Measurements from ENCODE around the gene TESPA1. TPM values are rescaled to one million over a fixed set of nuclear protein-coding genes. Genes with fewer than 3 reads are reported as not detected.

TESPA1 gene
- total RNA-seq, 6 experiments from 2014 or later, result not detected

- DNase-seq, result no peak
- H3K9me3 Mint-ChIP-seq, result no peaks in the 10 kb centered on the region
- TF ChIP-seq, protein P1, sequence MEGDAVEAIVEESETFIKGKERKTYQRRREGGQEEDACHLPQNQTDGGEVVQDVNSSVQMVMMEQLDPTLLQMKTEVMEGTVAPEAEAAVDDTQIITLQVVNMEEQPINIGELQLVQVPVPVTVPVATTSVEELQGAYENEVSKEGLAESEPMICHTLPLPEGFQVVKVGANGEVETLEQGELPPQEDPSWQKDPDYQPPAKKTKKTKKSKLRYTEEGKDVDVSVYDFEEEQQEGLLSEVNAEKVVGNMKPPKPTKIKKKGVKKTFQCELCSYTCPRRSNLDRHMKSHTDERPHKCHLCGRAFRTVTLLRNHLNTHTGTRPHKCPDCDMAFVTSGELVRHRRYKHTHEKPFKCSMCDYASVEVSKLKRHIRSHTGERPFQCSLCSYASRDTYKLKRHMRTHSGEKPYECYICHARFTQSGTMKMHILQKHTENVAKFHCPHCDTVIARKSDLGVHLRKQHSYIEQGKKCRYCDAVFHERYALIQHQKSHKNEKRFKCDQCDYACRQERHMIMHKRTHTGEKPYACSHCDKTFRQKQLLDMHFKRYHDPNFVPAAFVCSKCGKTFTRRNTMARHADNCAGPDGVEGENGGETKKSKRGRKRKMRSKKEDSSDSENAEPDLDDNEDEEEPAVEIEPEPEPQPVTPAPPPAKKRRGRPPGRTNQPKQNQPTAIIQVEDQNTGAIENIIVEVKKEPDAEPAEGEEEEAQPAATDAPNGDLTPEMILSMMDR (IDR thresholded peaks at IDR 0.05), result no peak
- H3K27ac Mint-ChIP-seq, result no peak overlapping the region
- H3K4me1 Mint-ChIP-seq (ENCODE audit: low read depth), result peaks cover 6% of the 10 kb centered on the region; the same call in 1 of the 2 replicates
- no peak overlapping the region for H3K4me3 Mint-ChIP-seq
- peaks cover 8% of the 10 kb centered on the region; the same call in 1 of the 2 replicates for H3K27me3 Mint-ChIP-seq (ENCODE audit: insufficient read depth)
- H3K36me3 Mint-ChIP-seq (ENCODE audit: low read depth), result no peaks in the 10 kb centered on the region
Observed at GRCh38 chr12:54941659-54942058, 42.9 kb downstream of the TESPA1 start.

DNA sequence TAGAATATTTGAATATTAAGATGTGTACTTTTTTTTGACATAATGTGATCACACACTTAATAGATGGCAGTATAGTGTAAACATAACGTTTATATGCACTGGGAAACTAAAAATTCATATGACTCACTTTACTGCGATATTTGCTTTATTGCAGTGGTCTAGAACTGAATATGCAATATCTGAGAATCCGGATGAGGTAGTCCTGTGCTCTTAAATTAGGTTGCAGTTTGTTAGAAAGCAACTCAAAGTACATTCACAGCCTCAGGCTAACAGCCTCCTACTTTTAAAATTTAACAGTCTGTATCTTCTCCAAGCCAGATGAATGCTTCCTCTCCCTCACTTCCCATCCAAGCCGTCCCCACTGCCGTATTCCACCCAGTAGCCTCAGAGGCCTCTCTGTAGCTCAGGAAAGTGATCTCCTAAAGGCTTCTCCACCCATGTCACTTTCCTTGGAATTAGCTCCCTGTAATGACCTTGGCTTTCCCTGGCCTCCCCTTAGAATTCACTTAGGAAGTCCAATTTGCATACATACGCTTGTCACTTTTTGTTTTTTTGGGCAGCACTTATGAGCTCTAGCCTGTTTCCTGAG lies 43.7 kb downstream of the TESPA1 start:
- no peaks in the 10 kb centered on the region for H3K36me3 Mint-ChIP-seq (ENCODE audit: low read depth)
- peaks cover 5% of the 10 kb centered on the region; the same call in 1 of the 2 replicates for H3K27me3 Mint-ChIP-seq (ENCODE audit: insufficient read depth)
- no peaks in the 10 kb centered on the region for H3K9me3 Mint-ChIP-seq
- H3K4me1 Mint-ChIP-seq (ENCODE audit: low read depth), result peaks cover 15% of the 10 kb centered on the region
- H3K27ac Mint-ChIP-seq, result no peak overlapping the region
- no peak for DNase-seq
- H3K4me3 Mint-ChIP-seq, result no peak overlapping the region
- TF ChIP-seq, protein P1 (IDR thresholded peaks at IDR 0.05), result no peak

DNA sequence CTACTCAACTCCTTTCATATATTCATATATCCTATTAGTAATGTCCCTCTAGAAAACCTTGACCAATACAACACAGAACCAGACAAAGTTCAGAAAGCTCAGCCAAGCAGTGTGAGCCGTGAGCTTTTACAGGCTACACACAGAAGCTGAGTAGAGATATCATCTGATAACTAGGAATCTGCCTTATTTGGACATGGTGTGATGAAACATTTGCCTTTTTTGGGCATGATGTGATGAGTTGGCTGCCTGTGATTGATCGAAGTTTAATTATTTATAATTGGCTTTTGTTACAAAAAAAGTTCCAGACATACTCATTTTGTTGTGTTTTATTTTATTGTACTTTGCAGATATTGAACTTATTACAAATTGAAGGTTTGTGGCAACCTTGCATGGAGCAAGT lies 46.6 kb downstream of the TESPA1 start:
- no peak for DNase-seq
- H3K4me3 Mint-ChIP-seq, result no peak overlapping the region
- H3K9me3 Mint-ChIP-seq, result no peaks in the 10 kb centered on the region
- no peak overlapping the region for H3K27ac Mint-ChIP-seq
- H3K27me3 Mint-ChIP-seq (ENCODE audit: insufficient read depth), result peaks cover 5% of the 10 kb centered on the region; the same call in 1 of the 2 replicates
- peaks cover 42% of the 10 kb centered on the region for H3K4me1 Mint-ChIP-seq (ENCODE audit: low read depth)
- TF ChIP-seq, protein P1 (IDR thresholded peaks at IDR 0.05), result no peak
- H3K36me3 Mint-ChIP-seq (ENCODE audit: low read depth), result no peaks in the 10 kb centered on the region

DNA sequence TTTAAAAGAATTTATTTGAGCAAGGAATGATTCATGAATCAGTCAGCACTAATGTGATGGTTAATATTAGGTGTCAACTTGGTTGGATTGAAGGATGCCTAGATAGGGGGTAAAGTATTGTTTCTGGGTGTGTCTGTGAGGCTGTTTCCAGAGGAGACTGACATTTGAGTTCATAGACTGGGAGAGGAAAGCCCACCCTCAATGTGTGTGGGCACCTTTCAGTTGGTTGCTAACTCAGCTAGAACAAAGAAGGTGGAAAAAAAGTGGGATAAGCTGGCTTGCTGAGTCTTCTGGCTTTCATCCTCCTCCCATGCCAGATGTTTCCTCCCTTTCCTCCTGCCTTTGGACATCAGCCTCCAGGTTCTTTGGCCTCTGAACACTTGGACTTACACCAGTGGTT lies 47.2 kb downstream of the TESPA1 start:
- Mint-ChIP-seq H3K4me3 (no peak overlapping the region), H3K4me1 (ENCODE audit: low read depth) (peaks cover 48% of the 10 kb centered on the region), H3K27ac (no peak overlapping the region), H3K27me3 (ENCODE audit: insufficient read depth) (peaks cover 5% of the 10 kb centered on the region; the same call in 1 of the 2 replicates), H3K9me3 (no peaks in the 10 kb centered on the region), H3K36me3 (ENCODE audit: low read depth) (no peaks in the 10 kb centered on the region)
- TF ChIP-seq, protein P1 (IDR thresholded peaks at IDR 0.05), result no peak
- no peak for DNase-seq

DNA sequence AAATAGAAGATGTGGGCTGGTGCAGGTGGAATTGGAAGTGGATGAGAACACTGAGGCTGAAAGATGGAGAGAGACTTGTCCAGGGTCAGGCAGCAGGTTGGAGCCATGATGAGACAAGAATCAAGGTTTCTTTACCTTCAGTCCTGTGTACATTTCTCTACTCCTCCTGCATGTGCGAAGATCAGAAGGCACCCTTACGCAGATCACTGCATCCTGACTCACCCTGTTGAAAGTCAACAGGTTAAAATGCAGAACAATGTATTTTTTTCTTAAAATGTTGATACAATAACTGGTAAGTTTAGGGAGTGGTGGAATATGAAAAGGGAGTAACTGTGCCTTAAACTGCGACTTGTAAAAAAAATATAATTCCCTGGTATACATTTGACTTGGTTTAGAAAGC lies 47.8 kb downstream of the TESPA1 start:
- TF ChIP-seq, protein P1 (IDR thresholded peaks at IDR 0.05), result no peak
- no peak for DNase-seq
- no peak overlapping the region for H3K4me3 Mint-ChIP-seq
- H3K27me3 Mint-ChIP-seq (ENCODE audit: insufficient read depth), result peaks cover 5% of the 10 kb centered on the region; the same call in 1 of the 2 replicates
- no peaks in the 10 kb centered on the region for H3K36me3 Mint-ChIP-seq (ENCODE audit: low read depth)
- no peak overlapping the region for H3K27ac Mint-ChIP-seq
- H3K4me1 Mint-ChIP-seq (ENCODE audit: low read depth), result peaks cover 54% of the 10 kb centered on the region
- H3K9me3 Mint-ChIP-seq, result no peaks in the 10 kb centered on the region

Data from HFFc6 (cell line).